ENCODE measurements around the gene CSNK1G2.

CSNK1G2 gene

DNA sequence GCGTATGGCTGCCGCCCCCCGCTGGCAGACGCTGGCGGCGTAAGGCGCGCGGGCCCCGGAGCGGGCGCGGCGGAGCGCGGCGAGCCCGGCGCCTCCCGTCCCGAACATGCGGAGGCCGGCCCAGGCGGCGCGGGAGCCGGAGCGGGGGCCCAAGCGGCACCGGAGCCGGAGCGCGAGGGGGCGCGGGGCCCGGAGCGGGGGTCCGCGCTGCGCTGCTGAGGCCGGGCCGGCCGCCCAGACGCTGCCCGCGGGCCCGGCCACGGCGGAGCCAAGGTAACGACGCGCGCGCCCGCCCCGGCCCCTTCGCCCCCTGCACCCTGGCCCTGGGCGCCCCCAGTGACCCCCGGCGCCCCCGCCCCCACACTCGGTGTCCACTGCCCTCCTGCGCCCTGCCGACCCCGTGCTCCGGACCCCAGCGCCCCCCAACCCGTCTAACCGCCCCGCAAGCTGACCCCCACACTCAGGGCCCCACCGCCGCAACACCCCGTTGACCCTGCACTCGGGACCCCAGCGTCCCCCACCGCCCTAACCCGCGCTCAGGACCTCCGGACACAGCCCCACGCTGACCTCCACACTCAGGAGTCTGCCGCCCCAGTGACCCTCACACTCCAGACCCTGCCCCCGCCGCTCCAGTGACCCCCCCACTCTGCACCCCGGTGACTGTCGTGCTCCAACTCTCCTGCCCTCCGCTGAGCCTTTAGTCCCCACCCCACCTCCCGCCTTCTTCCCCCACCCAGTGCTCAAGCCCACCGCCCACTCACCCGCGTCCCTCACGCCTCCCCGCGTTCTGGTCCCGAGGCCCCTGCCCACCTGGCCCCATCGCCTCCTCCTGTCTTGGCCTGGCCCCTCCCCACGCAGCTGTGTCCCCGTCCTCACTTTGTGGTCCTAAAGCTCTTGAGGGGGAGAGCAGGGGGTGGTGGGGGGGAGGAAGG is at the start of gene CSNK1G2:
Gene CSNK1G2 (plus strand): TSS at position 27 of the 932 bp plus-strand sequence. CDS start 28,601 bp downstream, outside the sequence.
- no peak for FAIRE-seq

DNA sequence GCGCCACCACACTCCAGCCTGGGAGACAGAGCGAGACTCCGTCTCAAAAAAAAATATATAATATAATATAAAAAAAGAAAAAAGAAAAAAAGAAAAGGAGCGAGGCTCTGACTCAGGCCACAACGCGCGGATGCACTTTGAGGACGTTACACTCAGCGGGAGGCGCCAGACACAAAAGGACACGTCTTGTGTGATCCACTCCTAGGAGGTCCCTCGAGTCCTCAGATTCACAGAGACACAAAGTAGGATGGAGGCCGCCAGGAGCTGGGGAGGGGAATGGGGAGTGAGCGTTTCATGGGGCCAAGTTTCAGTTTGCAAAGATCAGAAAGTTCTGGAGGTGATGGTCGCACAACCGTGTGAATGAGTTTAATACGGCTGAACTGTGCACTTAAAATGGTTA is 47.2 kb upstream of the CSNK1G2 start:
- FAIRE-seq, result no peak

DNA sequence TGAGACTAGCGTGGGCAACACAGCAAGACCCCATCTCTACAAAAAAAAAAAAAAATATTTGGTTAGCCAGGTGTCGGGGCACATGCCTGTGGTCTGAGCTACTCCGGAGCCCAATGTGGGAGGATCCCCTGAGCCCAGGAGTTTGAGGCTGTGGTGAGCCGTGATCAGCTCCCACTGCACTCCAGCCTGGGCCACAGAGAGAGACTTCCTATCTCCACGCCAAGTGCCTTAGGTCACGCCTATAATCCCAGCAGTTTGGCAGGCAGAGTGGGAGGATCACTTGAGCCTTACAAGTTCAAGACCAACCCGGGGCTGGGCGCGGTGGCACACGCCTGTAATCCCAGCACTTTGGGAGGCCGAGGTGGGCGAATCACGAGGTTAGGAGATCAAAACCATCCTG is 44.5 kb upstream of the CSNK1G2 start:
- FAIRE-seq, result no peak

DNA sequence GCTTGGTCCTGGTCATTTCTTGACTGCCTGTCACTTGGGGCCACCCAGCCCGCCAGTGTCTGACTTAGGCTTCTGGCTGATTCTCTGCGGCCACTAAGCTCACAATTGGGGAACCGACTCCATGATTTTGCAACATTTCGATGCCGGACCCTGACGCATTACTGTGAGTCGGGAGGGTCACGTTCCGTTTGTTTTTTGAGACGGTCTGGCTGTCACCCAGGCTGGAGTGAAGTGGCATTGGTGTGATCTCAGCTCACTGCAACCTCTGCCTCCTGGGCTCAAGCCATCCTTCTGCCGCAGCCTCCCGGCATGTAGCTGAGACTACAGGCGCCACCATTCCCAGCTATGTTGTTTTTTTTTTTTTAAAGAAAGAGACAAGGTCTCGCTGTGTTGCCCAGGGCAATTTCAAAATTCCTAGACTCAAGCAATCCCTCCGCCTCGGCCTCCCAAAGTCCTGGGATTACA is 39.0 kb upstream of the CSNK1G2 start:
- FAIRE-seq, result no peak

DNA sequence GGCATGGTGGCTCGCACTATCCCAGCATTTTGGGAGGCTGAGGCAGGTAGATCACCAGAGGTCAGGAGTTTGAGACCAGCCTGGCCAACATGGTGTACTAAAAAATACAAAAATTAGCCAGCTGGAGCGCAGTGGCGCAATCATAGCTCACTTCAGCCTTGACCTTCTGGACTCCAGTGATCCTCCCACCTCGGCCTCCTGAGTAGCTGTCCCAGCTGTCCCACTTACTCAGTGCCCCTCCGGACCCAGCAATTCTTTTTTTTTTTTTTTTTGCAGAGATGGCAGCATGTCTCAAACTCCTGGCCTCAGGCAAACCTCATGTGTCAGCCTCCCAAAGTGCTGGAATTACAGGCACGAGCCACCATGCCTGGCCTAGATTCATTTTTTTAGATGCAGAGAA is 38.0 kb upstream of the CSNK1G2 start:
- FAIRE-seq, result no peak

DNA sequence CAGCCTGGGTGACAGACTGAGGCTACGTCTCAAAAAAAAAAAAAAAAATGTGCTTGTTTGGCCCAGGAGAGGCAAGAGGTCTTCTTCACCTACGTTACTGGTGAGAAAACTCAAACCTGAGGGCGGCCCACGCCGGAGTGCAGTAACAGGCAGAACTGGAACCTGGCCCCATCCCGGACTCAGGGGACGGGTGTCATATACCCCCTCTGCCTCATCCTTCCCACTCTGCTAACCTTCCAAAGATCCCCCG is 36.2 kb upstream of the CSNK1G2 start:
- no peak for FAIRE-seq

DNA sequence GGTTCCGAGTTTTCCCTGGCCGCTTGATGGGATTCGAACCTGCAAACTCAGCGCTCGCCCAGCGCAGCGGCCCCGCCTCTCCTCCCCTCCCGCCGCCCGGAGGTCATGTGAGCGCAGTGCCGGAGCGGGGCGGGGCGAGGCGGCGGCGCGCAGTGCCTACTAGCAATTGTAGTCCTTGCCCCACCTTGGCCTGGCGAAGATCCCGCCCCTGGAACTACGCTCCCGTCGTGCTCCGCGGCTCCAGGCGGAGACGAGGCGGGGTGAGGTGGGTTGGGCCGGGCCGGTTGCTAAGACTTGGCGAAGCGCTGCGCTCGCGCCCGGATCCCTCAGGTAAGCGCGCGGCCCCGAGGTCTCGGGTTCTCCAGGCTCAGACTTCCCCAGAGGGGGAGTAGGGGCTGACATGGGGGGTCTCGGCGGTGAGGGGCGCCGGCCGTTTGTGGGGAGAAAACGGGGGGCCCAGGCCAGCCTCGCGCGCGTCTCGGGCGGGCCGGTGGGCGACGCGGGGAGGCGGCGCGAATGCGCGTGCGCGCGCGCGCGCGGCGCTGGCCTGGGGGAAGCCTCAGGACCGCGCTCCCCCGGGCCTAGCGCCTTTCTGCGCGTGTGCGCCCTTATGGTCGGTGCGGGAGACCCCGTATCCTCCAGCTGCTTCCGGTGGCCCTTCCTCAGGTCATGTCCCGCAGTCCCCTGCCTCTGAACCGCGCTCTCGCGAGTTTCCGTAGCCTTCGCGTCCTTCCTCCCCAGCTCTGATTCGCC is 35.7 kb upstream of the CSNK1G2 start, which contains the start of the genes ADAT3 and SCAMP4:
Gene ADAT3 (plus strand): TSS at position 290 of the 753 bp plus-strand sequence. CDS start 6,649 bp downstream, outside the sequence.
Gene SCAMP4 (plus strand): TSS at position 290 of the 753 bp plus-strand sequence. CDS start 9,621 bp downstream, outside the sequence.
- no peak for FAIRE-seq

DNA sequence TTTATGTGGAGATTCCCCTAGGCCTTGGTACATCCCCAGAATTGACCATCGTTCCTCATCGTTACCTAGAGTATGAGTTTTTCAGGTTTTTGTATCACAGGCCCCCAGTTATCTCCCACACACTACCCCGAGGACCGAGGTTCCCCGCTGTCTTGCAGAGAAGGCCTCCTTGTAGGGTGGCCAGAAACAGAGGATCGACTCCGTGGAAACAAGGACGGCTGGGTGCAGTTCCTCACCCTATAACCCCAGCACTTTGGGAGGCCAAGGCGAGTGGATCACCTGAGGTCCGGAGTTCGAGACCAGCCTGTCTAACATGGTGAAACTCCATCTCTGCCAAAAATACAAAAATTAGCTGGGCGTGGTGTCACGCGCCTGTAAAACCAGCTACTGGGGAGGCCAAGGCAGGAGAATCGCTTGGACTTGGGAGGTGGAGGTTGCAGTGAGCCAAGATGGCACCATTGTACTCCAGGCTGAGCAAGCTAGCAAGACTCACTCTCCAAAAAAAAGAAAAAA is 35.1 kb upstream of the CSNK1G2 start:
- no peak for FAIRE-seq

DNA sequence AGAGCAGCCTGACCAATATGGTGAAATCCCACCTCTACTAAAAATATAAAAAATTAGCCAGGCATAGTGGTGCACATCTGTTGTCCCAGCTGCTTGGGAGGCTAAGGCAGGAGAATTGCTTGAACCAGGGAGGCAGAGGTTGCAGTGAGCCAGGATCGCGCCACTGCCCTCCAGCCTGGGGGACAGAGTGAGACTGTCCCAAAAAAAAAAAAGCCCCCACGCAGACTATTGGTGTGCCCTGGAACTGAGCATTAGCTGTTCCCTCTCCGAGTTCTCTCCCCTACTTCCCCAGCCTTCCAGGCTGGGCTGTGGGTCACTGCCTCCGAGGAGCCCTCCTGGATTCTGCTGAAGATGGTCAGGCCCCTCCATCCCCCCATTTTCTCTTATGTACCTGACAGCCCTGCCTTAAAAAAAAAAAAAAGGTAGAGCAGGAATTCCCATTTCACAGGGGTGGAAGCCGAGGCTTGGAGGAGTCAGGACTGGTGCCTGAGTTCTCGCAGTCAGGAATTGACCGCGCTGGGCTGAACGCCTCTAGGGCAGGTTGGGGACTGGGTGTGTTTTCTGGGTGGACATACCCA is 33.9 kb upstream of the CSNK1G2 start:
- no peak for FAIRE-seq

DNA sequence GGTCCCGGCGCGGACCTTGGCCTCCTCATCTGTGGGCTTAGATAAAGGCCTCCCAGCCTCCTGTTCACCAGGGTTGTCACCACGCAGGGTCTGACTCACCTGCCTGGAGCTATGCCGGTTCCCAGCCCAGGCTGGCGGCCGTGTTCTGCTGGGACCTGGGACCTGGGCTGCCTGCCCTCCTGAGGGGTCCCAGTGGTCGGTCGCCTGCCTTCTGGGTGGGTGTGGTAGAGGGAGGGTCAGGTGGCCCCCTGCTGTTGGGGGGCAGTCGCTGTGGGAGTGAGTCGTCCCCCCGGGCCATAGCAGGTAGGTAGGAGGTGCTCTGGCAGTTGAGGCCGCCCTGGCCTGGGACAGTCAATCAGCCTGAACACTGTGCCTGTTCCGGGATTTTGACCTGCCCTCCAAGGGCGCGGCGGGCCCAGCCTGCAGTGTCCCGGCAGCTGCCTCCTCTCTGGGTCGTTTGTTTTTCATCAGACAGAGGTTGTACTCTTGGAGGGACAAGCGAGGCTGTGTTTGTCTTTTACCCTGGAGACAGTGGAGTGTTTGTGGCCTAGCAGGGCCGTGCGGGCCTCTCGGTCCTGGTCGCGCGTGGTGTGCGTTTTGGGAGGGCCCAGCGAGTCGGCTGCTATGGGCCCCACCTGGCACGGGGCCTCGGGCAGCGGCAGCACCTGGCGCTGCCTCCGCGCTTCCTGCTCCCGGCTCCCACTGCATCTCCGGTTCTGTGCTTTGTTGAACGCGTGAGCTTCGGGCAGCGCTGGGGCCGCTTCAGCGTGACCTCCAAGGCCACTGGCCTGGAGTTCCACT is 33.2 kb upstream of the CSNK1G2 start:
- FAIRE-seq, result no peak

DNA sequence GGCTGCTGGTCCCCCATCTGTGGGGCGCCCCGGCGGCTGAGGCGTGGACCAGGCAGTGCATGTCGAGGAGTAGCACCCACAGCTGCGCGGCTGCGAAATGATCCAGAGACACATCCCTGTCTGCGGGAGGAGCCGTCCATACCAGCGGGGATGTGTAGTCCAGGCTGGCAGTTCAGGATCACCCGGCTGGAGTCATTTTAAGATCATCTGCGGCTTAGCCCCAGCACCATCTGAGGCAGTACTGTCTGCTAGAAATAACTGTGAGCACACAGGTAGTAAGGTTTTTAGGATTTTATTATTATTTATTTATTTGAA is 32.7 kb upstream of the CSNK1G2 start:
- no peak for FAIRE-seq

DNA sequence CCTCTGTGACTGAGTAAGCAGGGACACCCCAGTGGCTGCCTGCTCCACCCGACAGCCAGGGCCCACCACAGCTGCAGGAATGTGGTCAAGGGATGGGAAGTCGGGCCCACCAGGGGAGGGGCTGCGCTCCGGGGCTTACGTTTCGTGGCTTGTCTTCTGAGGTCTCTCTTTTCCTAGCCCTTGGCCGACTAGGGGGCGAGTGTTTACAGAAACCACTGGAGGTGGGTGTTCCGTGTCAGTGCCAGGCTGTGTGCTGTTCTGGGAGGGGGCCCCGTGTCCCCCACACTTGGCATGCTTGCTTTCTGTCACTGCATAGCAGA is 31.3 kb upstream of the CSNK1G2 start:
- no peak for FAIRE-seq

DNA sequence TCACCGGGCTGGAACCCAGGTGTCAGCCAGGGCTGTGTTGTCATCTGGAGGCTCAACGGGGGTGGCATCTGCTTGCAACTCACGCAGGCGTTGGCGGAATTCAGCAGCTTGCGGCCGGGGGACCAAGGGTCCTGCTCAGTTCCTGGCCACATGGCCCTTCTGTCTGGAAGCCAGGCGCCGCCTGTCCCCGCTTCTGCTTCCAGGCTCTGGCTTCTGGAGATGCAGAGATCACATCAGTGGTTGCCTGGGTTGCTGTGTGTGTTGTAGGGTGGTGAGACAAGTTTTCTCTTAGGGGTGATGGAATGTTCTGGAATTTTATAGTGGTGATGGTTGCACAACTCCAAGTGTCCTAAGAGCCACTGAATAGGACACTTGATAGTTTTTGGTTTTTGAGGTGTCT is 30.8 kb upstream of the CSNK1G2 start:
- FAIRE-seq, result no peak

DNA sequence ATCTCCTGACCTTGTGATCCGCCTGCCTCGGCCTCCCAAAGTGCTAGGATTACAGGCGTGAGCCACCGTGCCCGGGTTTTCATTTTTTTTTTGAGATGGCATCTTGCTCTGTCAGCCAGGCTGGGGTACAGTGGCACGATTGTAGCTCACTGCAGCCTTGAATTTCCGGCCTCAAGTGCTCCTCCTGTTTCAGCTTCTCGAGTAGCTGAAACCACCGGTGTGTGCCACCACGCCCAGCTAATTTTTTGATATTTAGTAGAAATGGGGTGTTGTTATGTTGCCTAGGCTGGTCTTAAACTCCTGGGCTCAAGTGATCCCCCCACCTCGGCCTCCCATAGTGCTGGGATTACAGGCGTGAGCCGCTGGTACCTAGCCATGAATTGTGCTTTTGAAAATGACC is 29.9 kb upstream of the CSNK1G2 start:
- no peak for FAIRE-seq

DNA sequence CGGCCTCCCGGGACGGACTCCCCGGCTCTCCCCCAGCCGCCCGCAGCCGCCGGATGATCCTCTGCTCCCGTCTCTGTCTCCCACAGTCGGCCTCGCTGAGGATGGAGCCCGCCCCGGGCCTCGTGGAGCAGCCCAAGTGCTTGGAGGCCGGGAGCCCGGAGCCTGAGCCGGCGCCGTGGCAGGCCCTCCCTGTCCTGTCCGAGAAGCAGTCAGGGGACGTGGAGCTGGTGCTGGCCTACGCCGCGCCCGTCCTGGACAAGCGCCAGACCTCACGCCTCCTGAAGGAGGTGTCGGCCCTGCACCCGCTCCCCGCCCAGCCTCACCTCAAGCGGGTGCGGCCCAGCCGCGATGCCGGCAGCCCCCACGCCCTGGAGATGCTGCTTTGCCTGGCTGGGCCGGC is 29.0 kb upstream of the CSNK1G2 start:
- FAIRE-seq, result no peak

DNA sequence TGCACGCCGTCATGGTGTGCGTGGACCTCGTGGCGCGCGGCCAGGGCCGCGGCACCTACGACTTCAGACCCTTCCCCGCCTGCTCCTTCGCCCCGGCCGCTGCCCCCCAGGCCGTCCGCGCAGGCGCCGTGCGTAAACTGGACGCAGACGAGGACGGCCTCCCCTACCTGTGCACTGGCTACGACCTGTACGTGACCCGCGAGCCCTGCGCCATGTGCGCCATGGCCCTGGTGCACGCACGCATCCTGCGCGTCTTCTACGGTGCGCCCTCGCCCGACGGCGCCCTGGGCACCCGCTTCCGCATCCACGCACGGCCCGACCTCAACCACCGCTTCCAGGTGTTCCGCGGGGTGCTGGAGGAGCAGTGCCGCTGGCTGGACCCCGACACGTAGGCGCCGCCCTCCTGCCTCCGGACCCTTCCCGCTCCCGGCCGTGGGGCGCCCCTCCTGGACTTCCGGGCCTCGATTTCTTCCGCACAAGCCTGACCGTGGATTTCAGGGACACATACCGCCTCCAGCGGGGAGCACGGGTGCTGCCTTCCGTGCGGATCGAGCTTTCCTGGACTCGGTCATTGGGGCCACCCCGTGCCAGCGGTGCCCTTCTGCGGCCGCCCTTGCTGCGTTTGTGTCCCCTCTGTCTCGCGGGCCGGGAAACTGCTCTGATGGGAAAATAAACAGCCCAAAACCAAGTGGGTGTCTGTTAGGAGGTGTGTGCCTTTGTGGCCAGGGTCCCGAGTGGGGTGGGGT is 28.0 kb upstream of the CSNK1G2 start:
- FAIRE-seq, result no peak

DNA sequence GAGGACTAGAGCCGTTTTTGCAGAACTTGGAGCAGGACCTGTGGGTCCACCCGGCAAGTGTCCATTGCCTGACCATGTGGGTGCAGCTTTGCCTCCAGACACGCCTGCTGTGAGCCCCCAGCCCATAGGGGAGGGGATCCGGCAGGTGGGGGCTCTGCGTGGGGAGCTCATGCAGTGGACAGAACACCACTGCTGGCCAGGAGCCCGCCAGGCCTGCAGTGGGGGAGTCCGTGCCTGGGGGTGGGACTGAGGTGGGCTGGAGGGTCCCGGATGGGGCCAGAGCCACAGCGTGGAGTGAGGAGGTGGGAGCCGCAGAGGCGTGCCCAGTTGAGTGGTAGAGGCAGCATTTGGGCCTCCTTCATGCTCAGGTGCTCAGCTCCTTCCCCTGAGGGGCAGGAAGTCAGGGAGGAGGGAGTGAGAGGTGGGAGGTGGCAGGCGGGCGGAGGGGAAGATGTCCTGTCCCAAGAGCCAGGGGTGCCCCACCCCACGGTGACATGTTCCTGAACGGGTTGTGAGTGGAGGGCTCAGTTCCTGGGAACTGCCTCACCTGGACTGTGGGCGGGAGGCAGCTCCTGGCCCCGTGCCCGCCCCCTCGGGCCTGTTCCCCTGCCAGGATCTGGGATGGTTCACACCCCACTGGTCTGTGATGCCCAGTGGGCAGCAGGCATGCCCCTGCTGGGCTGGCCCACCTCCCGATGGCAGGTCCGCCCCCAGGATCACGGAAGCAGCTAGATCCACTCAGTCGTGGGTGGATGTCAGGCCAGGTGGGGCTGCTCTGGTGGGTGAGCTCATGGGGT is 27.0 kb upstream of the CSNK1G2 start:
- no peak for FAIRE-seq

DNA sequence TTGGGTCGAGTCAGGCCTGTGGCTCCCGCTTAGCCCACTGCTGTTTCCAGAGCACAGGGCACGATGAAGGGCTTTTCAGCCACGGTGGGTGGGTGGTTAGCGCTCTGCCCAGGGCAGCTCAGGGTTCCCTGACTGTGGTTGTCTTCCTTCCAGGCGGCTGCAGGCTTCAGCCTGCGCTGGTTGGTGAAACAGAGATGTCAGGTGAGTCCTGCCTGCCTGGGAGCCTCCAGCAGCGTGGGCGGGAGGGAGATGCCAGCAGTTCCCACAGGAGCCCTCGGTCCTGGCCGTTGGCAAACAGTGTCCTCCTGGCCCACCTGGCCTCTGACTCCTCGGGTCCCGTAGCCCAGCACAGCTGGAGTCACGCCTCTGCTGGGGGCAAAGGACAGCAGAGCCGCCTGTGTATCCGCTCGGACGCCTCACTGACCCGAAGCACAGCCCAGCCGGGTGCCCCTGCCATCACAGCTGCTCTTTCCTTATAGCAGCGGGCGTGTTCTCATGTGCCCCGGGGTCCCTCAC is 26.1 kb upstream of the CSNK1G2 start:
- no peak for FAIRE-seq

DNA sequence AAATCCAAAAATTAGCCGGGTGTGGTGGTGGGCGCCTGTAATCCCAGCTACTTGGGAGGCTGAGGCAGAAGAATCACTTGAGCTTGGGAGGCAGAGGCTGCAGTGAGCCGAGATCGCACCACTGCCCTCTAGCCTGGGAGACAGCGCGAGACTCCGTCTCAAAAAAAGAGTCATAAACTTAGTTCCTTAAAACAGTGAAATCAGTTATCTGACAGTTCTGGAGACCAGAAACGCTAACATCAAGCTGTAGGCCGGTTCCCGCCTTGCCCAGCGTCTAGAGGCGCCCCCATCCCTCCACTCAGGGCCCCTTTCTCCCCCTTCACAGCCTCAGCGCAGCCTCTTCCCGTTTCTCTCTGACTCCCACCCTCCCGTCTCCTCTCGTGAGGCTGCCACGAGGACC is 23.8 kb upstream of the CSNK1G2 start:
- FAIRE-seq, result no peak

DNA sequence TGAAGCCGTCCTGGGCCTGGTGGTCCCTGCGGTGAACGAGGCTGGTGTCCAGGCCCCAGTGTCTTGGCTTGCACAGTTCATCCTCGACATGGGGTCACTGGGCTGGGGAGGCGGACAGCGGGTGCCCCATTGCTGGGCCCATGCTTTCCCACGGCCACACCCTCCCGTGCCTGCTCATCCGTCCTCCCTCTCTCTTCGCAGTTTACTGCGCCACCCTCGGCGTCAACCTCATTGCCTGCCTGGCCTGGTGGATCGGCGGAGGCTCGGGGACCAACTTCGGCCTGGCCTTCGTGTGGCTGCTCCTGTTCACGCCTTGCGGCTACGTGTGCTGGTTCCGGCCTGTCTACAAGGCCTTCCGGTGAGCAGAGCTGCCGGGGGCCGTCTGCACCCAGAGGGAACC is 23.0 kb upstream of the CSNK1G2 start:
- no peak for FAIRE-seq

DNA sequence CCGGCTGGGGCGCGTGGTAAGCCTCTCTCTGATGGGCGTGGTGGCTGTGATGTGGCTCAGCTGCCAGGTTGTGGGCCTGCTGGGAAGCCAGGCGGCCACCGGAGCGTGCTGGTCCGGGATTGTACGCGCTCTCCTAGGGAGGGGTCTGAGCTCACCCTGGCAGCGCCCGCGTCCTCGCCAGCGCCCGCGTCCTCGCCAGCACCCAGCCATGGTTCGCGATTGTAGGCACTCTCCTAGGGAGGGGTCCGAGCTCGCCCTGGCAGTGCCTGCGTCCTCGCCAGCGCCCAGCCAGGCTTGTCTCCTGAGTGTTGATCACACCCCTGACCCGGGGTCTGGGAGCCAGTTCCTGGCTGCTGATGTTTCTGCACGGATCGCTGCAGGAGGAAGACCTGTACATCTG is 22.0 kb upstream of the CSNK1G2 start:
- no peak for FAIRE-seq
